Activated CD8-positive, alpha-beta memory T cell treated with anti-CD3 and anti-CD28 coated beads, Interleukin-2, amount 50 U/mL, for 24 hours (primary cell): Measurements from ENCODE around the gene PDHX.

Experiments
- DNase-seq: peaks from one replicate; pipeline ENCODE4 v3.0.0-alpha.2; 2020; ENCODE audit errors: extremely low read depth

PDHX gene

DNA sequence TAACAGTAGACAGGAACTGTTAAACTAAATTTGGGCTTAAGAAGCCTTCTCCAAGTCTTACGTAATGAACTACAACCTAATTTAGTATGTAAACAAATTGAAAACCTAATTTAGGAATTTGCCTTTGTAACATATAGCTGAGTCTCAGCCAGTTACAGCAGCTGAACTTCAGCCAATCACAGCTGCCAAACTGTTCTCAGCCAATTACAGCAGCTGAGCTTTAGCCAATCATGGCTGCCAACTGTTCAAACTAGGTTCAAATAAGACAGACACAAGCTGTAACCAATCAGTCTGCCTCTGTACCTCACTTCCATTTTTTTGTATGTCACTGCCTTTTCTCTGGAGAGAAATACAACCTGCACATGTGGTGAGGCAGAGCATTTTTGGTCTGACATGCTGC, 127.5 kb downstream of the PDHX start:
- DNase-seq, result no peak

- no peak for DNase-seq
These were observed 128.9 kb downstream of the PDHX start for GRCh38 chr11:35045236-35045820.
